NCI-H460 (cell line): ENCODE data around the gene SRCAP. TPM values are rescaled to one million over a fixed set of nuclear protein-coding genes. Genes with fewer than 3 reads are reported as not detected.

ENCODE experiments used
- DNase-seq: peaks from one replicate; pipeline ENCODE4 v3.0.0-alpha.2; 2016; ENCODE audit warnings: low read depth; ENCODE audit errors: extremely low read depth
- total RNA-seq: library from RNA; depleted of rRNA; stranded (reverse); fragments of >200 nt; shearing (Covaris generic); gene quantifications from 2 replicates; pipeline ENCODE4 v1.2.3, GENCODE V29; 2014

The SRCAP gene
- total RNA-seq, 1 experiment from 2014 or later: 5.5 TPM

DNA sequence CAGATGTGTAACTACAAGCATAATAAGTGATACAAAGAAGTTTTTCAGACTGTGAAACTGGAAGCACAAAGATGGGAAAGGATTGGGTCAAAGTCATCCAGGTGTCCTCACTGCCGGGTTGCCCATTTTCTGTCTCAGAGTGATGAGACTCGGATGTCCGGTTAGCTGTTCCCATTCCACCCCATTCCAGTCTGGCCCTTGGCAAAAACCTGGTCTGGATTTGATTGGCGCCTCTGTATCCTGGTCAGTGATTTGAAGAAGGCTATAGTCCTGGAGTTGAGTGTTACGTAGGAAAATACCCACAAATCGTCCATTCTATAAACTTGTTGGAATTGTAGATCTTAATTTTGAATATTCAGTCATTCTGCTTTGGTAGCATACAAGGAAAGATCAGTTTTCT, 29.4 kb downstream of the SRCAP start:
- no peak for DNase-seq

DNA sequence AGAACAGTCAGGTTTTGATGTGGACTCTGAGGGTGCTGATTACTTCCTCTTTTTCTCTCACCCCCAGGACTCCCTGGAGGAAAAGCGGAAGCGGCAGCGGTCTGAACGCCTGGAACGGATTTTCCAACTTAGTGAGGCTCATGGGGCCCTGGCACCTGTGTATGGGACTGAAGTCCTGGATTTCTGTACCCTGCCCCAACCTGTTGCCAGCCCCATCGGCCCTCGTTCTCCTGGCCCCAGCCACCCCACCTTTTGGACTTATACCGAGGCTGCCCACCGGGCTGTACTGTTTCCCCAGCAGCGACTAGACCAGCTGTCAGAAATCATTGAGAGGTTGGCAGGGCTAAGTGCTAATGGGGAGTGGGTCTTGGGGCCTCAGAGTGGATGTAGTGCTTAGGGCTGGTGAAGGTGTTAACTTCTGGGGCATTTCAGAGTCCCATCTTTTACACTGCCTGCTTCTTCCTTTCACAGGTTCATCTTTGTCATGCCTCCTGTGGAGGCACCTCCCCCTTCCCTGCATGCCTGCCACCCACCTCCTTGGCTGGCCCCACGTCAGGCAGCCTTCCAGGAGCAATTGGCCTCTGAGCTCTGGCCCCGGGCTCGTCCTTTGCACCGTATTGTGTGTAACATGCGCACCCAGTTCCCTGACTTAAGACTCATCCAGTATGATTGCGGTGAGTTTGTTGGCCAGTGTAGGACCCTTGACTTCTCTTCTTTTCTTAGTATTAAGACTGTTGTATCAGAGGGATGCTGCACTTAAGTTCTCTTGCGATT, 30.1 kb downstream of the SRCAP start:
- no peak for DNase-seq

DNA sequence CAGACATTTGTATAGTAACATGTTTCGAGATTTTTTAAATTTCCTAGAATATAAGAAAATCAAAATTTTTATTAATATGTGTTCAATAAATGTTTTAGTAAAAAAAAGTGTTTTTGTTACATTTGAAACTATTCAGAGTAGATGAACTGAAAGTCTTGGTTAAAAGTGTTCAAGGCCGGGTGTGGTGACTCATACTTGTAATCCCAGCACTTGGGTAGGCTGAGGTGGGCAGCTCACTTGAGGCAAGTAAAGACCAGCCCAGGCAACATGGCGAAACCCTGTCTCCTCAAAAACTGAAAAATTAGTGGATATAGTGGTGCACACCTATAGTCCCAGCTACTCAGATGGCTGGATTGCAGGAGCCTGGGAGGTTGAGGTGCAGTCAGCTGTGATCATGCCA, 32.4 kb downstream of the SRCAP start:
- DNase-seq: no peak

DNA sequence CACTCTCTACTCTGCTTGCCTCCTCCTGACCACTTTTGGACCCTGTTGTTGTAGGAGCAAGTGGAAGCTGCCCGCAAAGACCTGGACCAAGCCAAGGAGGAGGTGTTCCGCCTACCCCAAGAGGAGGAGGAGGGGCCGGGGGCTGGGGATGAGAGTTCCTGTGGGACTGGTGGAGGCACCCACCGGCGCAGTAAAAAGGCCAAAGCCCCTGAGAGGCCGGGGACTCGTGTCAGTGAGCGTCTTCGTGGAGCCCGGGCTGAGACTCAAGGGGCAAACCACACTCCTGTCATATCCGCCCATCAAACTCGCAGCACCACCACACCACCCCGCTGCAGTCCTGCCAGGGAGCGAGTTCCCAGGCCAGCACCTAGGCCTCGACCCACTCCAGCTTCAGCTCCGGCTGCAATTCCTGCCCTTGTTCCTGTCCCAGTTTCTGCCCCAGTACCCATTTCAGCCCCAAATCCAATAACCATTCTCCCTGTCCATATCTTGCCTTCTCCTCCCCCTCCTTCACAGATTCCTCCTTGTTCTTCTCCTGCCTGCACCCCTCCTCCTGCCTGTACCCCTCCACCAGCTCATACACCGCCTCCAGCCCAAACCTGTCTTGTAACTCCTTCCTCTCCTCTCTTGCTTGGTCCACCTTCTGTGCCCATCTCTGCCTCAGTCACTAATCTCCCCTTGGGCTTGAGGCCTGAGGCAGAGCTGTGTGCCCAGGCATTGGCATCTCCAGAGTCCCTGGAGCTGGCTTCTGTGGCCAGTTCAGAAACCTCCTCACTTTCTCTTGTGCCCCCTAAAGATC, 38.2 kb downstream of the SRCAP start:
- no peak for DNase-seq

DNA sequence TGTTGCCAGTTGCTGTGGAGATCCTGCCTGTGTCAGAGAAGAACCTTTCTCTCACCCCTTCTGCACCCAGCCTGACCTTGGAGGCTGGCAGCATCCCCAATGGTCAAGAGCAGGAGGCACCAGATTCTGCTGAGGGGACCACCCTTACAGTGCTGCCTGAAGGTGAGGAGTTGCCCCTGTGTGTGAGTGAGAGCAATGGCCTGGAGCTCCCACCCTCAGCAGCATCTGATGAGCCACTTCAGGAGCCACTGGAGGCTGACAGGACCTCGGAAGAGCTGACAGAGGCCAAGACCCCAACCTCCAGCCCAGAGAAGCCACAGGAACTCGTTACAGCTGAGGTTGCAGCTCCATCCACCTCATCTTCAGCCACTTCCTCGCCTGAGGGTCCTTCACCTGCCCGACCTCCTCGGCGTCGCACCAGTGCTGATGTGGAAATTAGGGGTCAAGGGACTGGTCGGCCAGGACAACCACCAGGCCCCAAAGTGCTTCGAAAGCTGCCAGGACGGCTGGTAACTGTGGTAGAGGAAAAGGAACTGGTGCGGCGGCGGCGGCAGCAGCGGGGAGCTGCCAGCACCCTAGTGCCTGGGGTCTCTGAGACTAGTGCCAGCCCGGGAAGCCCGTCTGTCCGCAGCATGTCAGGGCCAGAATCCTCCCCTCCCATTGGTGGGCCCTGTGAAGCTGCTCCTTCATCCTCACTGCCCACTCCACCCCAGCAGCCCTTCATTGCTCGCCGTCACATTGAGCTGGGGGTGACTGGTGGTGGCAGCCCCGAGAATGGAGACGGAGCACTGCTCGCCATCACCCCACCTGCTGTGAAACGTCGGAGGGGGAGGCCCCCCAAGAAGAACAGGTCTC, 39.0 kb downstream of the SRCAP start:
- no peak for DNase-seq

DNA sequence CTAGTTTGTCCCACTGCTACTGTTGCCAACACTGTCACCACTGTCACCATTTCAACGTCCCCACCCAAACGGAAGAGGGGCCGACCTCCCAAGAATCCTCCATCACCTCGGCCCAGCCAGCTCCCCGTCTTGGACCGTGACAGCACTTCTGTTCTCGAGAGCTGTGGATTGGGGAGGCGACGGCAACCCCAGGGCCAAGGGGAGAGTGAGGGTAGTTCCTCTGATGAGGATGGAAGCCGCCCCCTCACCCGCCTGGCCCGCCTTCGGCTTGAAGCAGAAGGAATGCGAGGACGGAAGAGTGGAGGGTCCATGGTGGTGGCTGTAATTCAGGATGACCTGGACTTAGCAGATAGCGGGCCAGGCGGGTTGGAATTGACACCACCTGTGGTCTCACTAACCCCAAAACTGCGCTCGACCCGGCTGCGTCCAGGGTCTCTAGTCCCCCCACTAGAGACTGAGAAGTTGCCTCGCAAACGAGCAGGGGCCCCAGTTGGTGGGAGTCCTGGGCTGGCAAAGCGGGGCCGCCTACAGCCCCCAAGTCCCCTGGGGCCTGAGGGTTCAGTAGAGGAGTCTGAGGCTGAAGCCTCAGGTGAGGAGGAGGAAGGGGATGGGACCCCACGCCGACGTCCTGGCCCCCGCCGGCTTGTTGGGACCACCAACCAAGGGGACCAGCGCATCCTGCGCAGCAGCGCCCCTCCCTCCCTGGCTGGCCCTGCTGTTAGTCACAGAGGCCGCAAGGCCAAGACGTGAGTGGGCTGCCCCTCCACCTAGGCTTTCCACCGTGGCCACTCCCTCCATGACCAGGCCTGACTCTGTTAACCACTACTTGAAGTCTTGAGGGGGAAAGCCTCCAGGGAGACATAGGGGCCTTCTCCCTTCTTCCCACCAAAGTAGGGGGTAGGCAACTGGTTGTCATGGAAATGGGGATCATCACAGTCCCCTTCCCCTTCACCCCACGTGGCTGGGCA, 40.3 kb downstream of the SRCAP start:
- no peak for DNase-seq

DNA sequence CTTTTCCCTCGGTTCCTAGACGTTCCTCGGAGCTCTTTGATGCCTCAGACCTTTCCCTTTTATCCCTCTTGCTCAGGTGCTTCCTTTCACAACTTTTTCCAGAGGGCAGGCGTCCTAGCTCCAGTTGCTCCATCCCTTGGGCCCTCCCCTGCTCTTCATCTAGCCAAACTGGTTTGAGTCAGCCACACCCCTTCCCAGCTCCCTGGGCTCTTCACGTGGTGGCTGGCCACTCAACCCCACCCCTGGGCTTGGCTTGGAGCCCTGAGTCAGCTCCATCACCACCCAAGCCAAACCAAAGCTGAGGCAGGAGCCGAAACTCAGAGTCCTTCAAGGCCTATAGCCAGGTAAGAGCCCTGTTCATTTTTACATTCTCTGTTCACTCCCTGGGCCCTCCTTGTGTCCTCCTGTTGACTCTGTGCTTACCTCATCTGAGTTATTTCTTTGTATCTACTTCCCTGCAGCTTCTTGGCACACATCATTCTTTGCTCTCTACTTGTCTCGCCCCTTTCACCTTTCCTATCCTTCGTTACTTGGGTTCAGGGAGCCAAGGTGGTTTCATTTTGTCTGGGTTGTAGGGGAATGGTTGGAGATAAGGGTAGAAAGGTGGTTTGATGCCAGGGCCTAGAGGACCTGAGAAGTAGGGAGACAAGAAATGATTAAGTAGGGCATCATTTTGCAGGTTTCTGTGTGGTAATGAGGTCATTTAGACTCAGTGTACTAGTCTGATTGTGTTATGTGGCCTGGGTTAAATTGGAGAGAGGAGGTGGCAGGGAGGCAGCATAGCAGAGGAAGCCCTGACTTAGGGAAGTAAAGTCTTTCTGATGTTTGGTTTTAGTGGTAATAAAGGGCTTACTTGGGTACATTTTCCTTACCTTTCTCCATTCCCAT, 41.6 kb downstream of the SRCAP start:
- no peak for DNase-seq

DNA sequence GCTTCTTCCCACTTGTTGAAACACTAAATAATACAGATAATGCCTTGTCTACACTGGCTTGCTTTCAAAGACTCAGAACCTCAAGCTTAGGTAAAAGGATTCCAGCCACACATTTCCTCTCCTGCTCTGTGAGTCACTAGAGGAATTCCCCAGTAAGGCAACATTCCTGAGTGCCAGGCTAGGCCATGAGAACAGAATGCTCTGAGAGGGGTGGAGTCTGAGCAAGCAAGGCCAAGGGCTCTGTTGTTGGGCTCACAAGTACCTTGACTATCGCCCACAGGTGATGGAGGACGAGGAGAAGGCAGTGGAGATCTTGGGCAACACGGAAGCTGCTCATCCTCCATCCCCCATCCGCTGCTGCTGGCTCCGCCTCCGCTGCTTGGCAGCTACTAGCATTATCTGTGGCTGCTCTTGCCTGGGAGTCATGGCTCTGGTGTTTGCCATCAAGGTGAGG, 42.5 kb downstream of the SRCAP start:
- DNase-seq: no peak

DNA sequence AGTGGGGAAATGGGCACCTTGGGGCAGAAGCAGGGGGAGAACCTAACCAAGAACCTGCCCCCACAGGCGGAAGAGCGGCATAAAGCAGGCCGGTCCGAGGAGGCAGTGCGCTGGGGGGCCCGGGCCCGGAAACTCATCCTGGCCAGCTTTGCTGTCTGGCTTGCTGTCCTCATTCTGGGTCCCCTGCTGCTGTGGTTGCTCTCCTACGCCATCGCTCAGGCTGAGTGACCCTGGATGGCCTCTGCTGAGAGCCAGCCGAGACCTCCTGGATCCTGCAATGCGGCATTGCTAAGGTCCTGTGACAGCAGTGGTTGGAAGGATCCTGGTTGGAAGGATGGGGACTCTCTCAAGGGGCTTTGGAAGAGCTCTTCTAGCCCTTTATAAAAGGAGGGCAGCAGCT, 44.7 kb downstream of the SRCAP start:
- no peak for DNase-seq

DNA sequence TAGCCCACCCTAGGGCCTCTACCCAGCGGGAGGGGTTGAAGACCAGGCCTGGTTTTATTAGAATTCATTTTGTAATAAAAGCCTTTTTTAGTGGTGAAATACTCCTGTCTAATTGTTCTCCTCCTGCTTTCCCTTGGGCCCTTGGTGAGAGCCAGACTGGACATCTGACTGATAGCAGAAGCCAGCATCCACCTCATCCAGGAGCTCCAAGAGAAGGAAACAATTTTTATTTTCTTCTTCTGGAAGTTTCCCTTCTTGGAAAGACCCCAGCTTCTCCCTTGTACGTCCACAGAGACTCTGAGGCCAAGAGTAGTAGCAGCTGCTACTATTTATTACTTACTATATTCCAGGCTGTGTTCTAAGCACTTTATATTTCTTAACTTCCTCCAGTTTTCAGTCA, 45.2 kb downstream of the SRCAP start:
- DNase-seq: no peak

DNA sequence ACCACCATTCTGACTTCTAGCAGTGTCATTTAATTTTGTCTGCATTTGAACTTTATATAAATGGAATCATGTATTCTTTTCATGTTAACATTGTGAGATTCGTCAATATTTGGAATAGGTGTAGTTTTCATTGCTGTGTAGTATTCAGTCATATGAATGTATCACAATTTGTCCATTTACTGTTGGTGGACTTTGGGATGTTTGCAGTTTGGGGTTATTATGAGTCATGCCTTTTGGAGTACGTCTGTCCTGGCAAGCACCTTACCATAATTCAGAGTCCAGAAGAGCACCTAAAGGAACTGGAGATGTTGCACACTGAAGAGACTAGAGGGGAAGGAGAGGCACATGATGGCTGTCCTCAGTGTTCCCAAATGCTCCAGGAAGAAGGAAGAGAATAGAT, 46.1 kb downstream of the SRCAP start:
- DNase-seq: no peak

DNA sequence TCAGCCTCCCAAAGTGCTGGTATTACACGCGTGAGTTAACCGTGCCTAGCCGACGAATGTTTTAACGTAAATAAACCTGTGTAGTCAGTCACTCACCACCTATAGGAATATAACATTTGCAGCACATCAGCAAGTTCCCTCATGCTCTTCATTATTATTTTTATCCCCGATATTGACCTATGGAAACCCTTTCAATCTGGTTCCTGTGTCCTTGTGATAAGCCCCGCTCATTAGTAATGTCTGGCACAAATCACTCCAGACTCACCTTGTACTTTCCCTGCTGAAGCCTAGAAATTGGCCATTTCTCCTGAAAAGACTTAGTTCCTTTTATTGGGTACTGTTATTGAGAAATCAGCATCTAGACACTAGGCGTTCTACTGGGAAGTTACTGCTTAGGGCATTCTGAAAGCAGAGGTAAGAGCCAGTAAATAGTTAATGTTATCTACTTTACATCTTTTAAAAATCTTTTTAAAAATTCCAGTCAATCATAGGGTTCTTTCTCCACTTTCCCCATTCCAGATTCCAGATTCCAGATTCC, 47.7 kb downstream of the SRCAP start:
- no peak for DNase-seq

DNA sequence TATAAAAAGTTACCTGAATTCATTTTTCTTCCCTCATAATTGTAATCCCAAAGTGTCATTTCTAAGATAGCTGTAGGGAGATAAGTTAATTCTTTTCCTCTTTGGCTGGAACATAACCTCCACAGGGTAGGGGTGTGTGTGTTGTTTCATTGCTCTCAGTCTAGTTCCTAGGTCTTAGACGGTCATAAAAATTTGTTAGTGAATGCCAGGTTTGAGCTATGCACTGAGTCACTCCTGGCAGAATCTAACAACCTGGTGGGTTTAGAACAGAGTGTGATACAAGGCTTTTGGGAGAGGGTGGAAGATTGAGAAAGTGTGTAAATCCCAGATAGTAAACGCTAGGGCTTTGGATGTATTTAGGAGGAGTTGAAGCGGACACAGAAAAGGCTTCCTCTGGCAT, 48.4 kb downstream of the SRCAP start:
- DNase-seq: no peak

DNA sequence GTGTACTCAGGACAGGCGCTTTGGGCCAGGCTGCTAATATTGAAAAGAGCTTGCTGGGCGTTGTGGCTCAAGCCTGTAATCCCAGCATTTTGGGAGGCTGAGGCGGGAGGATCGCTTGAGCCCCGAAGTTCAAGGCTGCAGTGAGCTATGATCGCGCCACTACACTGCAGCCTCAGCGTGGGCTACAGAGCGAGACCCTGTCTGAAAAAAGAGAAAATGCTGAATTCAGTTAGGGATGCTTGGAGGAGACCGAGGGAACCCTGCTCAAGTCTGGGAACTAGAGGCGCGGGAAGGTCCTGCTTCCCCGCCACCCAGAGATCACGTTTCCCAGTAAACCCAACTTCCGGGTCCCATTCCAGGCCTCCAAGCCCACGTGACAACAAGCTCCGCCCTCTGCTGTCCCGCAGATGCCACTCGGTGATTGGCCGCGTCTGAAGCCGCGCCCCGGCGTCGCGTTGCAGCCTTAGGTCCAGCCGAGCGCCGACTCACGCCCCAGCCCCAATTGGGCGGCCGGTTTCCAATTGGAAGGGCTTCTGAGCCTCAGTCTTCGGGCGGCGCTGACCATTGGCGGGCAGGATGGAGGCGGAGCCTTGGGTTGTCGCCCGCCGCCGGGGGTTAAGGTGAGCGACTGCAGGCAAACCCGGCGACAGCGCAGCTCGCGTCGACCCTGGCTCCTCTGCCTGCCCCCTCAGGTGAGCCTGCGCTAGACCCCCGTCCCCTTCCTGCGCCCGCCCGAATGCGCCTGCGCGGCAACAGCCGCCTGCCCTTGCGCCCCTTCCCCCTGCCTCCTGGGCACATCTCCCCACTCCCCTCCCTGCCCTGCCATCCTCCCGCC, 49.0 kb downstream of the SRCAP start, which contains the start of gene PHKG2:
PHKG2 (plus strand) TSS at position 627 of the 835 bp plus-strand sequence. CDS start 396 bp downstream, outside the sequence.
- peak; percentile 99 for DNase-seq

DNA sequence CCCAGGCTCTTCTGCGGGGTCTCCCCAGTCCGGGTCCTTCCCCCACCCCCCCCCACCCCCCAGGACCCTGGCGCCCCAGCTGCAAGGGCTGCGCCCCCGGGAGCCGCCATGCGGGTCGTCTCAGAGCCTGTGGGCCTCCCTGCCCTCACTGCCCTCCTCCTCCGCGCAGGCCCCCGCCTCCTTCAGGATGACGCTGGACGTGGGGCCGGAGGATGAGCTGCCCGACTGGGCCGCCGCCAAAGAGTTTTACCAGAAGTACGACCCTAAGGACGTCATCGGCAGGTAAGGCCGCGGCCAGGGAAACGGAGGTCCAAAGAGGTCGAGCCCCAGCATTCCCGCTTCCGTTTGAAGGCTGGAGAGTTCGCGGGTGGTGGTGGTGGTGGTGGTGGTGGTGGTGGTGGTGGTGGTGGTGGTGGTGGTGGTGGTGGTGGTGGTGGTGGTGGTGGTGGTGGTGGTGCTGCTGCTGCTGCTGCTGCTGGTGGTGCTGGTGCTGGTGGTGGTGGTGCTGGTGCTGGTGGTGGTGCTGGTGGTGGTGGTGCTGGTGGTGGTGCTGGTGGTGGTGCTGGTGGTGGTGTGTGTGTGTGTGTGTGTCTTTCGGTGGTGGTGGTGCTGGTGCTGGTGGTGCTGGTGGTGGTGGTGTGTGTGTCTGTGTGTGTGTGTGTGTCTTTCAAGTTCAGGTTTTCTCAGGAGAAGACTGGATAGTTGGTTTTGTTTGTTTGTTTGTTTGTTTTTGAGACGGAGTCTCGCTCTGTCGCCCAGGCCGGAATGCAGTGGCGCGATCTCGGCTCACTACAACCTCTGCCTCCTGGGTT, 49.9 kb downstream of the SRCAP start:
- DNase-seq: no peak

DNA sequence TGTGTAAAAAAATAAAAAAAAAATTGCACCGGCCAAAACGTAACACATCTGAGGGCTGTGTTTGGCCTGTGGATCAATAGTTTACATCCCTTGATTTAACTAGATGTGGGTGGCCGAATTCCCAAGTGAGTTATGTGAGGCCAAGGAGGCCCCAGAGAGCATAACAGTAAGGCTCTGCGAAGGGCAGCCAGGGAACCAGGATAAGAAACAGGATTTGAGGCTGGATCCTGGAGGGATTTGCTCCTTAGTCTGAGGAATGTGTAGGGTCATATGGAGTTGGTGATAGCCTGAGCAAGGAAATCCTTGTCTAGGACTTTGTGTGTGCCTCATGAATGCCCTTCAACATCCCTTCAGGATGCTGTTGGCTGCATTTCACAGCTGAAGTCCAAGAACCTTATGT, 51.2 kb downstream of the SRCAP start:
- DNase-seq: no peak
